CD1c-positive myeloid dendritic cell (primary cell): ENCODE measurements around the gene EFCAB8.
A peak's percentile ranks its signal among the peaks of the same experiment; 100 is the strongest.
"Not testable (repeated sequence)": the region's sequence is repeated elsewhere in the genome, so short reads cannot be mapped to it uniquely, and the experiment has no call there.

Source experiments
- DNase-seq: peaks from one replicate; pipeline ENCODE4 v3.0.0-alpha.2; 2016; ENCODE audit errors: extremely low spot score

Gene EFCAB8

DNA sequence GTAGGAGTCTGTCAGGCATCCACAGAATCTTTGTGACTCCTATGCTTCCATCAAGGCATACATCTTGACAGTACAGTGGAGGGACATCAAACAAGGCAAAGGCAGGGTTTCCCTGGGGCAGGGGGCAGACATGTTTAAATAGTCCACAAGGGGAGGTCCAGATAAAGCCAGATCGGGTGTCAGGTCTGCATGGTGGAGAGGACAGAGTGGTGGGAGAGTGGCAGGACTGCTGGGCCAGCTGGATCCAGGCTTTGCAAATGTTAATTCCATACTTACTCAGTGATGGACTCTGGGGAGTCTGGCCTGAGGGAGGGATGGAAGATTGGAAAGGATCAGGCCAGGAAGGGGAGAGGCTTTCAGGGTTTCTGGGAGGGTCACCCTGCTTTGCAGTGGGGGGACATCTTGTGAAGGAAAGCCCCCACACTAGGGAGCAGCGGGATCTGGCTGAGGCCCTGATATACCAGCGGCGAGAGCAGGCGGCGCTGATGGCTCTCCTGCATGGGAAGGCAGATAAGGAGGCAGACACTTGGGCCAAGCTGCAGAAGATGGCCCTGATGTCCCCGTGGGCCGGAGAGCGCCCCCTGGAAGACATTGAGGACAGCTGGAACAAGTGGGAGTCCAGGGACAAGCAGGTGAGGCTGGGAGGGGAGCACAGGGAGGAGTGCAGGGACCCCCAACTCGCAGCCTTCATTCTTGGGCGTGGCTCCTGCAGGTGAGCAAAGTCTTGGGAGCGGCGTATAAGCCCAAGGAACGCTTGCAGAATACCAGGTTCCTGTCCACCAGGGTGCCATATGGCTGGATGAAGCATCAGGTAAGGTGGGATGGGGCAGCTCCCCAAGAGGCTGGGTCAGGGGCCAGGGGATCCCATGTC, 100.9 kb downstream of the EFCAB8 start:
- DNase-seq: no peak

DNA sequence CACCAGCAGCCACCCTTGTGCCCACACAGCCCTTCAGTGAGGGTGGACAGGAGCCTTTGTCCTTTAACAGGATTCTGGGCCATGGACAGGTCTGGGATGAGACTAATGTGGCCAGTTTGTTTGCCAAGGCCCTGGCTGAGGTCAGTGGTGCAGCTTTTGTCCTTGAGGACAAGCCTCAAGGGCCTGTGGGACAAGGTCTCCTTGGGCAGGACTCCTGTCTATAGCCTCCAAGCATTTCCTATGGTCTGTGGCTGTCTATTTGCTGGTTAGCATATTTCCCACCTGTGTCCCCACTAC, 101.4 kb downstream of the EFCAB8 start:
- DNase-seq: no peak

DNA sequence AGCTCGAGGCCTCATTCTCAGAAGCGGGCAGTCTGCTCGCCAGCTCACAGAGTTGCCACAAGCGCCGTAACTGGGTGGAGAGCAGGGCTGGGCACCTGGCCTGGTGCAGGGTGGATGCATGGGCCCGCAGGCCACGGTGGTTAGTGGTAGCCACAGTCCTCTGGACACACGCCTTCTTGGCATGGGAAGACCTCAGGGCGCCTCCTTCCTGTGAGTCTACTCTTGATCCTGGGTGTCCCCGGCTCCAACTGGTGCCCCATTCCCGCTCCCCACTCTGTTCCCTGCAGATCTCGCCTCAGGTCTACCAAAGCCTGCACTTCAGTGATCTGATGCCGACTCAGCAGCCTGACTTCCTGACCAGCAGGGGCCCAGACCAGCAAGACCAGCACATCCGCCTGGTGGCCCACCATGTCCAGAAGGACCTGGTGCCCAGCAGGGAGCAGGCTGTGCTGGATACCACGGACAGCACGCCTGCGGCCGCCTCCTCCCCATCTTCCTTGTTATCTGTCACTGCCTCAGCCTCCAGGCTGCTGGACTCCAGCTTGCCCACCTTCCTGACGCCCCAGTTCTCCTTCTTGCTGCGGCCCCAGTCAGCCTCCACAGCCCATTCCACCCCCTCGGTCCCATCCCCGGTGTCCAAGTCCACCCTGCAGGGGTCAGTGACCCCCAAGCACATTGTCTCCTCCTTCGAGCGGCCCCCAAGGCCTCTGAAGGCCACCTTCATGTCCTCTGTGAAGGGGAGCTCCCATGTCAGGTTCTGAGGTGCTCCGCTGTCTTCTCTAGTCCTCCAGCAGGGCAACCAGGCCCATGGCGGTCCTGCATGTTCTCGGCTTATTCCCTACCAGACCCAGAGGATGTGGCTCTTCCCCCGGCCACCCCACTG, 102.4 kb downstream of the EFCAB8 start:
- no peak for DNase-seq

DNA sequence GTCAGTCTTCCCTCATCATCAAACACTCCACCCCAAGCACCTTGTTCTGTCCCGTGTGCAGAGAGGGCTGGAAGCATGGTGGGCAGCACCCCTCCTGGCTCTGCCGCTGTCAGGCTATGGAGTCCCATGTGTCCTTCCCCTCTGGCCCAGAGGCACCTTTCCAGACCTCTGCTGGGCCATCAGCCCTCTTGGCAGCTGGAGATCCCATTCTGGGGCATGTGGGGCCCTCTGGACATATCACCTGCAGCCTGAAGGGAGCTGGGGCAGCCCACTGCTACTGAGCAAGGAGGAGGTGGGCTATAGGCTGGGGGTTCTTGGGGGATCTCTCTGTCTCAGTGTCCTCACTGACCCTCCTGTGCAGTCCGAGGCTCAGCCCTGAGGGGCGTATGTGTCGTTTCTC, 103.3 kb downstream of the EFCAB8 start:
- no peak for DNase-seq

DNA sequence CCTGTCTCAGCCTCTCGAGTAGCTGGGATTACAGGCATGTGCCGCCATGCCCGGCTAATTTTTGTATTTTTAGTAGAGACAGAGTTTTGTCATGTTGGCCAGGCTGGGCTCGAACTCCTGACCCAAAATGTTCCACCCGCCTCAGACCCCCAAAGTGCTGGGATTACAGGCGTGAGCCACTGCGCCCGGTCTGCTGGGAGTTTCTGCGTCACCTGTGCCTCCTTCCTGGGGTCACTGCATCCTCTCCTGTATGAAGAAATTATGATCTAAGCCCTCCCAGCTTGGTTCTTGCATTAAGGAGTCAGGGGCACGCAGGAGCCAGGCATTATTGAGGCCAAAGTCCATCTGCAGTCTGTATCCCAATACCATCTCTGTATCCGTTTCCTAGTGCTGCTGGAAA, 103.9 kb downstream of the EFCAB8 start:
- not testable (repeated sequence) for DNase-seq

DNA sequence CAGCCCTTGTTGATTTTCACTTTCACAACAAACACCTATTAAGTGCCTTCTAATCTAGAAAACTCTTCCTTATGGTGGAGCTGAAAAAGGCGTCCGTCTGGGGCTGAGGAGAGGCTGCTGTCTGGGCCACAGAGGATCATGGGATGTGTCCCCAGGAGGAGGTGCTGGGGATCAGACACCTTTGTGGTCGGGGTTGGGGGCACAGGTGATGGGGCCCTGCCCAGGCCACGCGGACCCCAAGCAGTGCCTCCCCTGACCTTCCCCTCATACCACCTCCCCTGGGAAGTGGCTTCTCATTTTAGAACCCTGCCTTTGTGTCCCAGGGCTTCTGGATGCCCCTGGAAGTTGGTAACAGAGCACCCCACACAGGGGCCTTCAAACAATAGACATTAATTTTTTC, 104.5 kb downstream of the EFCAB8 start:
- no peak for DNase-seq

DNA sequence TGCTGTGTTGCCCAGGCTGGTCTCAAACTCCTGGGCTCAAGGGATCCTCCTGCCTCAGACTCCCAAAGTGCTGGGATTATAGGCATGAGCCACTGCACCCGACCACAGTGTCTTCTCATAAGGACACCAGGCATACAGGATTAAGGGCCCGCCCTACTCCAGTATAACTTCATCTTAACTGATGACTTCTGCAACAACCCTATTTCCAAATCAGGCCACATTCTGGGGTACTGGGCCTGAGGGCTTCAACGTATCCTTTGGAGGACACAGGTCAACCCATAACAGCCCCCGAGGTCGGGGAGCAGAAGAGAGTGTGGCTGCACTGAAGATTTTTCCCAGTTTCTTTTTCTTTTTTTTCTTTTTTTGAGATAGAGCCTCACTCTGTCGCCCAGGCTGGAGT, 105.9 kb downstream of the EFCAB8 start:
- no peak for DNase-seq

DNA sequence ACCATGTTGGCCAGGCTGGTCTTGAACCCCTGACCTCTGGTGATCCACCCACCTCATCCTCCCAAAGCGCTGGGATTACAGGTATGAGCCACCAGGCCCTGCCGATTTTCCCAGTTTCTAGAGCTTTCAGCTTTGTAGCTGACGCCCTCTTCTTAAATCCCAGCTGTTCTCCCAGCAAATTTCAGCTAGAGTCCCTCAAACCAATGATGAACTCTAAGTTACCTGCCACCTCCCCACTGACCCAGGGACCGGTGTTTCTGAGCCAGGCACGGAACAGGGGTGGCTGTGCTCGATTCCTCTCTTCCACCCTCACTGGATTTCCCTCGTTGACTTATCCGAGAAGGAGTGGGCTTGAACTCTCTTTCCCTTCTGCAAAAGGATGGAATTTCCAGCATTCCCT, 106.4 kb downstream of the EFCAB8 start:
- no peak for DNase-seq

DNA sequence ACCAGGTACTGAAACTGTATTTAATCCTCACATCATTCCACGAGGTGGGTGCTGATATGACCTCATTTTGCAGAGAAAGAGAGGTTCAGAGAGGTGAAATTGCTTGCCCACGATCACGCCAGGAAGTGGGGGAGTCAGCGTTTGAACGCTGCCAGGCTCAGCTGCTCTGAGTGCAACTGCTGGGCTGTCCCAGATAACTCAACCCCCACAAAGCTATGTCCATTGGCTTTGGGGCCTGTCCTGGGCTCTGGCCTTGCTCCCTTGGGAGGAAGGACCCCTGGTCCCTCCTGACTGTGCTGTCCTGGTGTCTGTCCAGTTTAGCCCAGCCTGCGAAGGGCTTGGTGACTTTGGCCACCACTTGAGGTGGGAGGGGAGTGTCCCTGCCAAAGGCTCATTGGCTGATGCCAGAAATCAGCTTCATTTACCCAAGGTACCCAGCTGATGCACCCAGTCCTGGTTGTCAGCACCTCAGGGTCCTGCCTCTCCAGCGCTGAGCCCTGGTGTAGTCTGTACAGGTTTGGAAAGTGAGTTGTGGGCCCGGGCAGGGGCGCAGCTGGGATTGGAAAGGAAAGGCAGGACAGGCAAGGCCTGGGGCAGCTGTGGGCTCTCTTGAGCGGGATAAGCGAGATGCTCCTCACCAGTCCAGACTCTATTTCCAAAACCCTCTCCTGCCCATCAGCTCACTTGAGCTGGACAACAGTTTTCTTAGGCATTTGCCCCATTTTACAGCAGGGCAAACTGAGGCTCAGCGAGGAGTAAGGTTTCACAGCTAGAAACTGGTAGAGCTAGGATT, 107.1 kb downstream of the EFCAB8 start:
- DNase-seq: no peak

DNA sequence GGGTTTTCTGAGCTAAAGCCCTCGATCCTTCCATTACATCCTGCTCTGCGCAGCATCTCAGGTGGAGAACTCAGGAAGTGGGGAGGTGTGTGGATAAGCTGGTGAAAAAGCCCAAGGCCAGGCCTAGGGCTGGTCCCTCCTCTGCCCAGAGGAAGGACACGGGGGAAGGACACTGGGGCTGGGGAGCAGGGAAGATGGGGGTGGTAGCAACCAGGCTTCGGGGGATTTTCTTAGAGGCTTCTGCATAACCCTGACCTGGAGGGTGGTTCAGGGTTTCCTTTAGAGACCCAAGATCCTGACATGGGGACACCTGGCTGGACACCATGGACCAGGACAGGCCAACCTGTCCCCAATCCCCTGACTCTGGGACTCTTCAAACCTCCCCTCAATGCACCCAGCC, 107.7 kb downstream of the EFCAB8 start:
- DNase-seq: no peak

DNA sequence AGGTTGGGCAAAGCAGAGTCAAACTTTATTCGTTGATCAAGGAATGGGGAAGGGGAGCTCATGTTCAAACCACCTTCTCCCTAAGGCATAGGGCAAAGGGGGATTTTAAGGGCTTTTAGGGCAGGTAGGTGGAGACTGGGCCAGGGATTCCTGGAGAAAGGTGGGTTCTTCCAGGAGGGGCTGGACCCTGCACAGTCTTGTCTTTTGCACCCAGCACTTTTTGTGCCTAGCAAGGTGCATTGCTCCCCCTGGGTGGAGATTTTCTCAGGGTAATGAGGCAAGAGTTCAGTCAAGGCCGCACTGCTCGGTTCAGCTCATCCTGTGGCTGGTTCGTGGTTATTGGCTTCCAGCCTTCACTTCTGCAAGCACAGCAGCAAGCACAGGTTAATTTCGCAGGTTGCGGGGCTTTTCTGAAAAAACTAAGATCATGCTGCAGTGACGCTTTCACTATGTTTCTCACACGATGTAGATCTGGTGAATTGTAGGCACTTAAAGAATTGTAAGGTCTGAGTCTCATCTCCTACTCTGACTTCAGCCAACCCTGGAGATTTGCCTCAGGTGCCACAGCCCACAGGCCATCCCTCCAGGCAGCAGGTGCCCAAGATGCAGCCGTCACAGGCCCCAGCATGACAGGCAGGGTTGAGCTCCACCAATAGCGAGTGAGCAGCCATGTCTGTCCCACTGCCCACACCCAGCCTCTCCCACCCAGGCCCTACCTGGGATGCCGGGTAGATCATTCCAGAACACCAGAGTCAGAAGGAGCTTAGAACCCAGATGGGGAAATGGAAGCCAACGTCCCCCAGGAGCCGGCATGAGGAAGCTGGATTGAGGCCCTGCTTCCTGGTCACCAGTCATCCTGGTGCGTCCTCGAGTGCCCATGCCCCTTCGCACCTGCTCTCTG, 108.4 kb downstream of the EFCAB8 start:
- DNase-seq: peak; percentile 11

DNA sequence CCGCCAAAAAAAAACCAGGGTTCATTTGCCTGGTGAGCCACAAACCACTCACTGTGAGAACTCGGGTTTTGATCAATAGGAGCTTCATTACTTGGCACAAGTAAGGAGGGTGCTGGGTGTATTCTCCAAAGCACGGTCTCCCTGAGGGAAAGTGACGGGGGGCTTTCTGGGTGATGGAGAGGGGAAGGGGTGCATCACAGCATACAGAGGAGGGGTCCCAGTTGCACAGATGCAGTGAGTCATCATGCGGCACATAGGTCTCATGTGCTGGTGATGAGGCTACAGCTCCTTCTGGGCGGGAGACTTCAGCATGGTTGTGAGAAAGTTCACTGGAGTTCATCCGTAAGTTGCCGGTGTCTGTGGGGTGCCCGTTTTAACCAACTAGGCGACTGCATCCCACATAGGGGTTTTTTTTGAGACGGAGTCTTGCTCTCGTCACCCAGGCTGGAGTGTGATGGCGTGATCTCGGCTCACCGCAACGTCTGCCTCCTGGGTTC, 109.3 kb downstream of the EFCAB8 start:
- DNase-seq: no peak

DNA sequence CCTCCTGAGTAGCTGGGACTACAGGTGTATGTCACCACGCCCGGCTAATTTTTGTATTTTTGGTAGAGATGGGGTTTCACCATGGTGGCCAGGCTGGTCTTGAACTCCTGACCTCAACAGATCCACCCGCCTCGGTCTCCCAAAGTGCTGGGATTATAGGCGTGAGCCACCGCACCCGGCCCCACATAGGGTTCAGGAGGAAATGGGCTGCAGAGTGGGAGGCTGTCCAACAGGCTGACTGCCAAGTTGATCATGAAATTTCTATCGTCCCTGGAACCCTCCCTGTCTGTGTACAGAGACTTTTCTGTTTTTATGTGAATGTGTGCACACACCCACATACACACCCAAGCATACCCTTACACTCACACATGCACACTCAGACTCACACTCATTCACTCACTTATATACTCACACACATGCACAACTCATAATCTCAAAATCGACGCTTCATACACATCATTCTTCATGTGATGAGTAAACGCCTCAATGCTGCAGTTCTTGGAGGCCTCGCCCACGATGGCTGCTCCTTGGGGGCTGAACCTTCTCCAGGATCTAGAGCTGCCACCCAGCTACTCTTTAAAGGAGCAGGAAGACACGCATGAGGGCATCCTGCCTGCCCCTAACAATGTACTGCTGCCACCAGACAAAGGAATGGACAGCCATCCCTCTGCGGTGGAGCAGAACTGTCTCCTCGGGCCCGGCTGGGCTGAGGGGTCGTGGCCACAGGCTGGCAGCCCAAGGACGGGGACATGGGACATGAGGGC, 109.9 kb downstream of the EFCAB8 start:
- no peak for DNase-seq

DNA sequence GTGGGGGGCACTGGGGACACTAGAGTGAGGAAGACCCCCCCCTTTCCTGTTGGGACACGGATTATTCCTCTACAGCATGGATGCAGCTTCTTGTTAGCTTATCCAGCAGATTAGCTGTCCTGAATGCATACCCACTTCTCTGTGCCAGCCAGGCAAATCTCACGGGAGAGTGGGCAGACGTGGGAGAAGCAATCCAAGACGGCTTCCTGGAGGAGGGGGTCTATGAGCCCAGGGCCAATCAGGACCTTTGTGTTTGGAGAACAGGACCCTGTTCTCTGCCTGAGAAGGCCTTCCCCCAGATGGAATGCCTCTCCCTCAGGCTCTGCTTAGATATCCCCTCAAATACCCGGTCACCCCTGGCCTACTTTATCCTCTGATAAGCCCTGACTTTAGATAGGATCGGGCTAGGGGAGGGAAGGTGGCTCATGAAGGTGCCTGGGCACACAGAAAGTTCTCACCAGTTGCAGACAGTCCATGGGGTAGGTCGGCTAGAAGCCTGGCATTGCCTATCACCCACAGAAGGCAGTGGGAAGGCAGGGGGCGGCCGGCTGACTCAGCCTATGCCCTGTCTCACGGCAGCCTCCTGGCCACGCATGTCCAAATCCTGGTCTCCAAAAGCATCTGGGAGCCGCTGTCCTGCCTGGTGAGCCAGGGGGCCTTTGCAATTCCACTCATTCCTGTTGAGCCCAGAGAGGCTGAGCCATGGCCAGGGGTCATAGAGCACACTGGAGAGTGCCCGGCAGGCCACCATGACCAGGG, 110.8 kb downstream of the EFCAB8 start:
- no peak for DNase-seq

DNA sequence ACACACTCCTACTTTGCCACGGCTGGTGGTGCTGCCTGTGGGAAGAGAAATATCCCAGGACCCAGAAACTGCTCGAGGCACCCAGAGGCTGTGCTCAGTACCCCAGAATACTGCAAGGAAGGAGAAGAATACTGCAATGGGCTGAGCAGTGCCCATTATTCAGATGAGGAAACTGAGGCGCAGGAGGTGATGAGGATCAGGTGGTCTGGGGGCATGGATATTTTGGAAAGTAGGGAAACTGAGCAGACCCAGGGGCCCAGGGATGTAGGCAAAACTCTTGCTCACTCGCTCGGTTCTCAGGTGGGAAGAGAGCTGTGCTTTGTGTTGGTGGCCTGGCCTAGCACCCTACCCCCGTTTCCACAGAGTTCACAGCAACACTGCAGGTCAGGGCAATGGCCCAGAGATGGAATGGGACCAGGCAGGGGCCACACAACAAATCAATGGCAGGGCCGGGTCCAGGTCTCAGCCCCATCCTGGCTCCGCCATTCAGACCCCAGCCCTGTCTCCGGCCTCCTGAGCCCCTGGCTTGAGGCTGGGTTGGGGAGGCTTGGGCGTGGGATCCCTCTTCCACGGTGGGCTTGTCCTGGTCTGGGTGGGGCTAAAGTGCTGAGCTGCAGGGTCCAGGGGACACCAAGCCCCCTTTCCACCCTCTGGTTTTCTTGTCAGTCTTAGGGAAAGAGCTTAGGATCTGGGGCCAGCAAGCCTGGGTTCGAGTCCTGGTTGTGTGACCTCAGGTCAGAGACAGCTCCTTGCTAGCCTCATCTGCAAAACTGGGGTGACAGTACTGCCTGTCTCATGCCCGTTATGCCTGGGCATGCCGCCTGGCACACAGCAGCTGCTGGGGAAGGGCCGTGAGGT, 111.6 kb downstream of the EFCAB8 start:
- DNase-seq: no peak

DNA sequence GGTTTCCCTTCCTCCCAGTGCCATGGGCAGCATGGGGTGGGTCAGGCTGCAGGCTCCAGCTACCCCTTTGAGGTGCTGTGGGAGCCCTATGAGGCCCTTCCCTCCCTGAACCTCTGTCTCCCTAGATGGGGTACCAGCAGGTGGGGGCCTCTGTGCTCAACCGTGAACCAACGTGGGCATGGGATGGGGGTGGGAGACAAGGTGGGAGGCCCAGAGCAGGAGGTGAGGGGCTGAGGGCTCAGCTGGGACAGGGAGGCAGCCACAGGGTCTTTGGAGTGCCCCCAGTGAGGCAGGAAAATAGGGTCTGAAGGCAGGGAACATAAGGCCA, 112.2 kb downstream of the EFCAB8 start:
- DNase-seq: no peak

DNA sequence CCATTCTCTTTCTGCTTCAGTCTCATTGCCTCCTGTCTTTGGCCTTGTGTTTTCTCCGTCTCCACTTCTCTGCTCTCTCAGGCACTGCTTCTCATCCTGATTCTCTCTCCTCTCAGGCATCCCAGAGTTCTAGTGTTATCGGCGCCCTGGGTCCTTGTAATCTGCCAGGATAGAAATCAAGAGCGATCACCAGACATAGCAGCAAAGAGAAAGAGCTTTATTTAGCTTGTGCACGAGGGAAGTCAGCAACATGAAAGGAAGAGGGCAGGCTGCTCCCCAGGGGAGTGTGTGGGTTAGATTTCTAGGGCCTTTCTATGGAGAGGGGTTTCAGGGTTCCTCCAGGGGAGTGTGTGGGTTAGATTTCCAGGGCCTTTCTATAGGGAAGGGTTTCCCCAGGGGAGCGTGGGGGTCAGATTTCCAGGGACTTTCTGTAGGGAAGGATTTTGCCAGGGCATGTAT, 113.0 kb downstream of the EFCAB8 start:
- DNase-seq: no peak

DNA sequence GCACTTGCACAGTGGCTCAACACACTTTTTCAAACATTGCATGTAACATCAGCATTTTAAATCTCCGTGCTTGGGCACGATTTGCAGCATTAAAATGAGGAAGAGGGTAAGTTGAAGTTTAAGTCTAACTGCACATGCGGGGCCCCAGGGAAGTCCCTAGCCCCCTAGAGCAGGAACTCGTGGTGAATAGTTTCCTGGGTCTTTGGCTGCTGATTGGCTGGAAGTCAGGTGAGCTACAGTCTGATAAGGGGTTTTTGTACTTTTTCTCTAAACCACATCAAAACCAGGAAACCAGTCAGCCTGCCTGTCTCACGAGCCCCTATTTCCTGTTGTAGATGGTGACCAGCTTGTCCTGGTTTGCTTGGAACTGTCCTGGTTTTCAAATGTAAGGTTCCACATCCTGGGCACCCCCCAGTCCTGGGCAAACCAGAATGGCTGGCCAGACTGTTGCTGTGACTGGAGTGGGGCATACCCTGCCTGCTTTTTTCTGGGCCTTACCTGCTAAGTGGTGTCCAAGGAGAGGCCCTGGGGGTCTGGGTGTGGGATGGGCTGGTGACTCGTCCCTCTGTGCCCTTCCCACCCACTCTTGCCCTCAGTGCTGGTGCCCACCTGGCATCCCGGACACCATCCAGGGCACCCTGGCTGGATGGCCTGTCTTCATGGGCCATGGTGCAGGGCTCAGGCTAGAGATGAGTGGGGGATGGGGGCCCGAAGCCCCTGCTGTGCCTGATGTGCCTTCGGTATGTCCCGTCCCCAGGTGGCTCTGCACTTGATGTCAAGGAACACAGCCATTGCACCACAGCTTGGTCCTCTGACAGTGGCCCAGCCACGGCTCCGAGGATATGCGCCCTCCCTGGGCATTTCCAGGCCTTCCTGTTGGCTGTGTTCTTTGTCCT, 113.7 kb downstream of the EFCAB8 start:
- DNase-seq: peak; percentile 74
